Progenitor cell of endocrine pancreas (in vitro differentiated cells): ENCODE results near the gene TAF1D. TPM values are rescaled to one million over a fixed set of nuclear protein-coding genes. Genes with fewer than 3 reads are reported as not detected.

Experiments used
- DNase-seq: peaks from one replicate; pipeline ENCODE4 v3.0.0; 2021; ENCODE audit warnings: low spot score; ENCODE audit not compliant: unreplicated experiment
- H3K27ac Mint-ChIP-seq: 2 replicates; pipeline ENCODE4 v1.8.0; 2021; ENCODE audit warnings: mild to moderate bottlenecking, moderate library complexity, mixed read lengths
- H3K27me3 Mint-ChIP-seq: 2 replicates; pipeline ENCODE4 v1.8.0; 2021; ENCODE audit warnings: mixed read lengths
- H3K36me3 Mint-ChIP-seq: 2 replicates; pipeline ENCODE4 v1.8.0; 2022; ENCODE audit warnings: mixed read lengths; ENCODE audit not compliant: insufficient read depth
- H3K4me1 Mint-ChIP-seq: 2 replicates; pipeline ENCODE4 v1.8.0; 2021; ENCODE audit warnings: low read depth, mixed read lengths
- H3K4me3 Mint-ChIP-seq: 2 replicates; pipeline ENCODE4 v1.8.0; 2021; ENCODE audit warnings: low read depth, mild to moderate bottlenecking, moderate library complexity, mixed read lengths
- H3K9me3 Mint-ChIP-seq: 2 replicates; pipeline ENCODE4 v1.8.0; 2021; ENCODE audit warnings: low read depth, mixed read lengths
- CTCF ChIP-seq: fragments of 200-600 bp; sonication (generic); IDR thresholded peaks from one replicate; pipeline ENCODE4 v1.5.0; 2021; ENCODE audit warnings: antibody characterized with exemption, mild to moderate bottlenecking; ENCODE audit not compliant: unreplicated experiment
- total RNA-seq: library from RNA; stranded (reverse); gene quantifications from 2 replicates; pipeline ENCODE4 v1.2.1, GENCODE V29; 2021

TAF1D gene
- total RNA-seq, 1 donor from 2014 or later, result 146 TPM

DNA sequence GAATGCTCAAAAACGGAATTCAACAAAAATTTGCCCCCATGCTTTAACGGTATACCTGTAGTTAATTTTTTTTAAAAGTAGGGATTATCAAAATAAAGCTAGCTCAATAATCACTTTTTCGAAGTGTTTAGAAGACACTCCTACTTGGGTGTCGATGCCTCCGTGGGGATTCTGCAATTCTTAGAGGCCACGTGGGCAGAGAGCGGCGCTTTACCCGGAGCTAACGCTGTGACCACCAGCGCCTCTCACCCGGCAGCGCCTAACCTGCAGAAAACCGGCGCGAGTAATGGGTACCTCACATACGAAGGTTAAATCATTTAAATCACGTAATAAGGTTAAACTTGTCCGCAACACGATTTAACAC lies 583 bp downstream of the TAF1D start:
- no peak for TF ChIP-seq CTCF
- Mint-ChIP-seq H3K27me3 (no peaks in the 10 kb centered on the region), H3K27ac (peak overlapping the region; percentile 100), H3K4me1 (peaks cover 58% of the 10 kb centered on the region), H3K9me3 (no peaks in the 10 kb centered on the region), H3K36me3 (peaks cover 23% of the 10 kb centered on the region), H3K4me3 (peak overlapping the region; percentile 97)
- DNase-seq, result no peak

GRCh38 chr11:93740031-93740729 lies 1.1 kb downstream of the TAF1D start:
- Mint-ChIP-seq H3K4me1 (peaks cover 54% of the 10 kb centered on the region), H3K27me3 (no peaks in the 10 kb centered on the region), H3K27ac (peak overlapping the region; percentile 100), H3K36me3 (peaks cover 25% of the 10 kb centered on the region), H3K4me3 (peak overlapping the region; percentile 97), H3K9me3 (no peaks in the 10 kb centered on the region)
- DNase-seq, result no peak
- TF ChIP-seq CTCF, result no peak

DNA sequence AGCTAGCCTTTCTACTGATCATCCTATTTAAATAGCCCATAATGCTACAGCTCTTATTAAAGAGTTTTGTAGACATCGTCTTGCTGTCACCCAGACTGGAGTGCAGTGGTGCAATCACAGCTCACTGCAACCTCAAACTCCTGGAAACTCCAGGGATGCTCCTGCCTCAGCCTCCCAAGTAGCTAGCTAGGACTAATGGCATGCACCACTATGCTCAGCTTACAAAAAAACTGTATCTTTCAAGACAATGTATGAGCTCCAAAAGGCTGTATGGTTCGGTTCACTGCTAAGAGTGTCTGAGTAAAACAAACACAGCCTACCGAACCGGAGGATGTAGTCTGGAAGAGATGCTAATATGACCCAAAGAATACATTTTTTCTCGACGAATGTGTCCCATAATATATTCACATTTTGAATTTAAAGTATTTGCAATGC lies 2.6 kb downstream of the TAF1D start:
- Mint-ChIP-seq H3K4me1 (peaks cover 40% of the 10 kb centered on the region), H3K27ac (peak overlapping the region; percentile 69), H3K36me3 (peaks cover 34% of the 10 kb centered on the region), H3K4me3 (peak overlapping the region; percentile 97), H3K9me3 (no peaks in the 10 kb centered on the region), H3K27me3 (no peaks in the 10 kb centered on the region)
- TF ChIP-seq CTCF, result no peak
- no peak for DNase-seq

DNA sequence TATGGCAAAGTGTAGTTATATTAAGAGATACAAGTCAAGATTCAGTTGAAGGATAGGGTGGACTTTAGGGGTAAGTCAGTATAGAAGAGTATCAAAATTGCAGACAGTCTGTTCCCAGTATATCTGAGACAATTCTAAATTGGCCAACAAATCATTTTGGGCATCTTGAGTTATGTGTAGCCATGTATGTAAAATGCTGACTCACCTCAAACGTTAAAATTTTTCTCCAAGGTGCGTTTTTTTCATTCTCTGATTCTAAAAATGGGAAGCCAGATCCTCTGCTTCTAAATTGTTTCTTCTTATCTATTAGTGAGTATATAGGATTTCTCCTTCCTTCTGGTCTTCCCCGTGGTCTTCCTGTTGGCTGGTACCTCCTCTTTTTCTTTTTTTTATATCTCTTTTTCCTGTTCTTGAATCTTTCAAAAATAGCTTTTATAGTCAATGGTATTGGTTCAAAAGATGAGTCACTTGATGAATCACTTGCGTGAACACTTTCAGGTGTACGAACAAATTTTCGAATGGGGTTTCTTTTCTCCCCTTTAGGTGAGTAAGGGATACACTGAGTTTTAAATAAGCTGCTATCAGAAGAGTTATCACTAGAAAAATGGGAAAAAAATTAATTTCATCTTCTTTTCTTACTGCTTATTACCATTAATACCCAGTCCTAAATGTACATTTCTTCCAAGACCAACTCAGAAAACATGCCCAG lies 3.2 kb downstream of the TAF1D start:
- DNase-seq, result no peak
- Mint-ChIP-seq H3K36me3 (peaks cover 35% of the 10 kb centered on the region), H3K4me1 (peaks cover 37% of the 10 kb centered on the region), H3K27me3 (no peaks in the 10 kb centered on the region), H3K27ac (peak overlapping the region; percentile 62), H3K9me3 (no peaks in the 10 kb centered on the region), H3K4me3 (peak overlapping the region; percentile 97)
- TF ChIP-seq CTCF, result no peak

- Mint-ChIP-seq H3K4me3 (no peak overlapping the region), H3K27ac (no peak overlapping the region), H3K9me3 (no peaks in the 10 kb centered on the region), H3K4me1 (peaks cover 30% of the 10 kb centered on the region), H3K27me3 (no peaks in the 10 kb centered on the region), H3K36me3 (peaks cover 37% of the 10 kb centered on the region)
- no peak for TF ChIP-seq CTCF
- DNase-seq, result no peak
Observed at GRCh38 chr11:93736129-93736528, 5.2 kb downstream of the TAF1D start.
